GM12891 (cell line): ENCODE measurements around the gene TACC2.

Experiments used
- POLR2A ChIP-seq: IDR thresholded peaks from 2 replicates; pipeline ENCODE4 v1.6.1; 2011; ENCODE audit warnings: low read depth, low read length, control low read depth
- POLR2AphosphoS5 ChIP-seq: IDR thresholded peaks from 2 replicates; pipeline ENCODE4 v1.6.1; 2011; ENCODE audit warnings: low read depth, low read length, control low read depth
- POU2F2 ChIP-seq: IDR thresholded peaks from 2 replicates; pipeline ENCODE4 v1.6.1; 2011; ENCODE audit warnings: low read depth, mild to moderate bottlenecking, control low read depth, low read length, moderate library complexity
- TAF1 ChIP-seq: IDR thresholded peaks from 2 replicates; pipeline ENCODE4 v1.6.1; 2011; ENCODE audit warnings: low read depth, low read length, control low read depth

- TF ChIP-seq POLR2AphosphoS5 (no peak), POLR2A (no peak), TAF1 (no peak), POU2F2 (no peak)
These were observed 302.0 kb downstream of the TACC2 start for GRCh38 chr10:122290833-122291532.
